ENCODE measurements around the gene IL17C. TPM values are rescaled to one million over a fixed set of nuclear protein-coding genes. Genes with fewer than 3 reads are reported as not detected.

The IL17C gene
- total RNA-seq, 1 donor from 2014 or later = not detected

DNA sequence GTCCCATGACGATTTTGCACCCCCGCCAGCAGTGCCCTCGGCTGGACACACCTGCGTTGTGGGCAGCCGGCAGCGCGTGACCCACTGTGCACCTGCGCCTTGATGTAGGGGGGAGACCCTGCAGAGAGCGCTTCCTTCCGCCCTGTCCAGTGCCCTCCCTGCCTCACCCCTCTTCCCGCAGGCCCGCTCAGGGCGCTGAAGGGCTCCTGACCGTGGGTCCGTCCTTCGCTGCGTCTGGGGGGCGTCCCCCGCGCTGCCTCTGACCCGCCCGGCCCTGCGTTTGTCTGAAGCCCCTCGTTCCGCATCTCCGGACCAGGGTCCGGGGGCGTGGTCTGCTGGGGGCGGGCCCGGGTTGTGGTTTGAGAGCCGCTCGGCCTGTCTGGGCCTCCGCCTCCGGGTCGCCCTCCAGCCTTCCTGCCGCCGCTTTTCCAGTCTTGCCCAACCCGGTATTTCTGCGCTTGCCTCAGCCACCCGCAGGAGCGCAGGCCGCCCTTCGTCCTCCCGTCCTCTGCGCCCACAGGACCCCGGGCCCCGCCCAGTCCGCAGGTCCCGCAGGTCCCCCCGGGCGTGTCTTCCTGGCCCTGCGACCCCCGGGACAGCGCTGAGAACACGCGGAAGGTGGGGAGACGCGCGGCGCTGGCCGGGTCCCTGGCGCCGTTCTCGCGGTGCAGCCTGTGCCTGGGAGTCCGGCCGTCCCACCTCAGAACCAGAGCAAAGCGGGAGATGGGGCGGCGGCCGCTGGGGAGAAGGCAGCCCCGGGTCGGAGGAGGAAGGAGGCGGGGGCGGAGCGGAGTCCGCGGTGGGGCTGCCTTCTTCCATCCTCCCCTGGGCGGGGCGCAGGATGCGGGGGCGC is 4.0 kb upstream of the IL17C start:
- Mint-ChIP-seq H3K4me1 (ENCODE audit: unreplicated experiment) (peaks cover 8% of the 10 kb centered on the region), H3K27ac (ENCODE audit: unreplicated experiment) (no peak overlapping the region), H3K36me3 (ENCODE audit: unreplicated experiment) (peaks cover 16% of the 10 kb centered on the region), H3K9me3 (ENCODE audit: unreplicated experiment) (no peaks in the 10 kb centered on the region), H3K27me3 (ENCODE audit: unreplicated experiment) (no peaks in the 10 kb centered on the region), H3K4me3 (ENCODE audit: unreplicated experiment) (peak overlapping the region; percentile 35)
- TF ChIP-seq, protein P1, sequence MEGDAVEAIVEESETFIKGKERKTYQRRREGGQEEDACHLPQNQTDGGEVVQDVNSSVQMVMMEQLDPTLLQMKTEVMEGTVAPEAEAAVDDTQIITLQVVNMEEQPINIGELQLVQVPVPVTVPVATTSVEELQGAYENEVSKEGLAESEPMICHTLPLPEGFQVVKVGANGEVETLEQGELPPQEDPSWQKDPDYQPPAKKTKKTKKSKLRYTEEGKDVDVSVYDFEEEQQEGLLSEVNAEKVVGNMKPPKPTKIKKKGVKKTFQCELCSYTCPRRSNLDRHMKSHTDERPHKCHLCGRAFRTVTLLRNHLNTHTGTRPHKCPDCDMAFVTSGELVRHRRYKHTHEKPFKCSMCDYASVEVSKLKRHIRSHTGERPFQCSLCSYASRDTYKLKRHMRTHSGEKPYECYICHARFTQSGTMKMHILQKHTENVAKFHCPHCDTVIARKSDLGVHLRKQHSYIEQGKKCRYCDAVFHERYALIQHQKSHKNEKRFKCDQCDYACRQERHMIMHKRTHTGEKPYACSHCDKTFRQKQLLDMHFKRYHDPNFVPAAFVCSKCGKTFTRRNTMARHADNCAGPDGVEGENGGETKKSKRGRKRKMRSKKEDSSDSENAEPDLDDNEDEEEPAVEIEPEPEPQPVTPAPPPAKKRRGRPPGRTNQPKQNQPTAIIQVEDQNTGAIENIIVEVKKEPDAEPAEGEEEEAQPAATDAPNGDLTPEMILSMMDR (IDR thresholded peaks at IDR 0.05) = no peak
- DNase-seq (ENCODE audit: extremely low spot score, unreplicated experiment) = no peak

DNA sequence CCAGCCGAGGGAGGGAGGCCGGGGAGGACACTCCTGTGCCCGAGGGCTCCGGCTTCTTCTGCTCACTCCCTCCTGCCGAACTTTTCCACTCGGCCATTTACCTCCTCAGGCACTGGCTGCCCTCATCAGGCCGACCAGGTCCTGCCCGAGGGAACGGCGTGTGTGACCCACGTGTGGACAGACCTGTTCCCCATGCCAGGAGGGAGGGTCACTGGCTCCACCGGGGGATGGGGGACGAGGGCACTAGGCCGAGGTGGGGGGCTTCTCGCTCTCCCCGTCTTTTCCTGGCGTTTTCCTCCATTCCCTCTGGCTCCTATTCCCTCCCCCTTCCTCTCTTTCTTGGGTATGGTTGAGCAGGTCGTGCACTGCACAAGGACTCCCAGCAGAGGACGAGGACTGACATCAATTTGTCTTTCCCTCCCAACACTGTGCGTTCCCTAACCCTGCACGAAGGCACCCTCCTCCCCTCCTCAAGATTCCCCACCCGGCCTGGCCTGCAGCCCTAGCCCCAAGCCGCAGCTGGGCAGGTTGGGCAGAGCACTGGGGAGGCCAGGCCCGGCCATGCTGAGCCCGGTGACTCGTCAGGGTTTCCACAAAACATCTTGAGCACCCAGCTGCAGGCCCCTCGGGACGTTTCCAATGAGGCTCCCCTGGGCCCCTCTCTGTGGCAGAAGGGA is 3.2 kb upstream of the IL17C start:
- DNase-seq (ENCODE audit: extremely low spot score, unreplicated experiment) = no peak
- Mint-ChIP-seq H3K4me3 (ENCODE audit: unreplicated experiment) (peak overlapping the region; percentile 22), H3K27ac (ENCODE audit: unreplicated experiment) (no peak overlapping the region), H3K27me3 (ENCODE audit: unreplicated experiment) (peaks cover 3% of the 10 kb centered on the region), H3K9me3 (ENCODE audit: unreplicated experiment) (no peaks in the 10 kb centered on the region), H3K4me1 (ENCODE audit: unreplicated experiment) (peaks cover 8% of the 10 kb centered on the region), H3K36me3 (ENCODE audit: unreplicated experiment) (peaks cover 14% of the 10 kb centered on the region)
- TF ChIP-seq, protein P1 (IDR thresholded peaks at IDR 0.05) = no peak

DNA sequence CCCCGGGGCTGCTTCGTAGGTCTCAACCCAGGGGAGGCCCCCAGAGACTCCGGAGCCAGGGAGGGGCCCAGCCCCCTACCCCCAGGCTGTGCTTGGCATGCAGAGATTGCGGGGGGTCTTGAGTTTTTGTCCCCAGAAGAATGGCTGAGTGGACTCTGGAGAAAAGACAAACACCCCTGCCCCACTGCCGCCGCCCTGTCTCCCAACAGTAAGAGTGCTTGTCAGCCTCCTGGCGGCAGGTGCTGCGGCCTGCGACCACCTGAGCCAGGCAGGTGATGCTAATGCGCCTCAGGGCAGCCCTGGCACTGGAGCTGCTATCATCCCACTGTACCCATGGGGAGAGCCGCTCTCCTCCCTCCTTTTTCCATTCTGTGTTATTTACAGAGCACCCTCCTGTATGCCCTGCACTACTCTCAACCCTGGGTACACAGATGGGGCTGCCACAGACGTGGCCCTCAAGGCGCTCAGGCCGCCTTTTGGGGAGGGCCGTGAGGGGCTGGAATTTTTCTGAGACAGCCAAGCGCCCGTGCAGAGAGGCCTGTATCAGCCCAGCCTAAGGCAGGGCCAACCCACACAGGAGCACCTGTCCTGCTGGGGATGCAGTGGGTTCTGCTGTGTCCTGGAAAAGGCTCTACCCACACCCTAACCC is 2.6 kb upstream of the IL17C start:
- H3K4me3 Mint-ChIP-seq (ENCODE audit: unreplicated experiment) = no peak overlapping the region
- peaks cover 11% of the 10 kb centered on the region for H3K36me3 Mint-ChIP-seq (ENCODE audit: unreplicated experiment)
- no peaks in the 10 kb centered on the region for H3K9me3 Mint-ChIP-seq (ENCODE audit: unreplicated experiment)
- H3K4me1 Mint-ChIP-seq (ENCODE audit: unreplicated experiment) = peaks cover 8% of the 10 kb centered on the region
- no peak for DNase-seq (ENCODE audit: extremely low spot score, unreplicated experiment)
- no peak overlapping the region for H3K27ac Mint-ChIP-seq (ENCODE audit: unreplicated experiment)
- H3K27me3 Mint-ChIP-seq (ENCODE audit: unreplicated experiment) = peaks cover 8% of the 10 kb centered on the region
- TF ChIP-seq, protein P1 (IDR thresholded peaks at IDR 0.05) = no peak

DNA sequence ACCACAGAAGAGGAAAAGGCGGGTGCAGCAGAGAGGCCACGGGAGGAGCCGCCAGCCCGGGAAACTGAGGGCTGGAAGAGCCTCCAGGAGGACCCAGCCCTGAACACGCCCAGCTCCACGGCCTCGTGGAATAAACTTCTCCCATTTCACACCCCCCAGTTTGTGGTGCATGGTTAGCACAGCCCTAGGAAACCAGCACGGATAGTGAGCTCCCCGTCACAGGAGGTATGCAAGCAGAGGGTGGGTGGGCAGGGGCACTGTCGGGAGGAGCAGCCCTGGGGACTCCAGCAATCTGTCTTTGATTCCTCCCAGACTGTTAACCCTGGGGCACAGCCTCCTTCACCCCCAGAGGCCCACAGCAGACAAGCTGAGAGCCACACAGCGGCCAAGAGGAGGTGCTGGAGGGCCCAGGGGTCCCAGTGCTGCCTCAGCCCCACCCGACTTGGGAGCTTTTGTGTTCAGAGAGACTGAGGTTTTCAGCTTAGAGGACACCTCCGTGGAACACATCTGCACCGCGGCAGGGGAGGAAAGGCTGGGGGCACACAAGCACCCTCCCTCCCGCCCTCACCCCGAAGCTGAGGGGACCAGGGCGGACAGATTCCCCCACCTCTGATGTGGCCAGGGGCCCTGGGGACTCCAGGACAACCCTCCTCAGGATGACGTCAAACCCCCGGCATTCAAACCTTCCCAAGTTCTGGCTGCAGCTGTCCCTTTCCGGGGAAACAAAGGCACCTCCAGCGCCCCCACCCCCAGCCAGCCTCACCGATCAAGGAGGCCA is 1.7 kb upstream of the IL17C start:
- DNase-seq (ENCODE audit: extremely low spot score, unreplicated experiment) = no peak

More for the DNA sequence above, 1.7 kb upstream of the IL17C start:
- Mint-ChIP-seq H3K36me3 (ENCODE audit: unreplicated experiment) (peaks cover 8% of the 10 kb centered on the region), H3K27ac (ENCODE audit: unreplicated experiment) (no peak overlapping the region), H3K4me1 (ENCODE audit: unreplicated experiment) (peaks cover 8% of the 10 kb centered on the region), H3K27me3 (ENCODE audit: unreplicated experiment) (peaks cover 8% of the 10 kb centered on the region), H3K4me3 (ENCODE audit: unreplicated experiment) (no peak overlapping the region), H3K9me3 (ENCODE audit: unreplicated experiment) (no peaks in the 10 kb centered on the region)
- TF ChIP-seq, protein P1 (IDR thresholded peaks at IDR 0.05) = no peak

Measured in osteocyte (in vitro differentiated cells).